GM12878 (cell line): Measurements from ENCODE around the gene UBA6. TPM values are rescaled to one million over a fixed set of nuclear protein-coding genes. Genes with fewer than 3 reads are reported as not detected.

ENCODE experiments used
- ATAC-seq: fragments of 200-7000 bp; cut with Tn5 transposase; 3 replicates; pipeline ENCODE4 v1.9.1; 2020; ENCODE audit warnings: mild to moderate bottlenecking, moderate library complexity
- BruUV-seq: library from RNA; stranded (reverse); fragments of 400-500 nt; replicated peaks from 2 replicates; lab custom pipeline; 2021; lab: Mats Ljungman, UMichigan
- CTCF ChIA-PET: fragments of 300-600 bp; sonication (Branson Sonifier 250); formaldehyde crosslinking; extraction: SDS; loops from one replicate; lab custom pipeline; 2021; ENCODE audit warnings: inconsistent platforms; lab: Yijun Ruan, JAX
- POLR2A ChIA-PET: fragments of 350-600 bp; formaldehyde crosslinking; extraction: SDS; loops from one replicate; lab custom pipeline; 2021; ENCODE audit warnings: inconsistent platforms; lab: Charles Lee
- RAD21 ChIA-PET: fragments of 300-600 bp; sonication (Branson Sonifier 250); formaldehyde crosslinking; loops from one replicate; lab custom pipeline; 2023; ENCODE audit warnings: antibody characterized with exemption; ENCODE audit not compliant: unreplicated experiment; lab: Charles Lee
- SMC1A ChIA-PET: fragments of 300-600 bp; sonication (Branson Sonifier 250); formaldehyde crosslinking; loops from one replicate; lab custom pipeline; 2023; ENCODE audit not compliant: unreplicated experiment, uncharacterized antibody; lab: Charles Lee
- DNase-seq: peaks from one replicate; pipeline ENCODE4 v3.0.0-alpha.2; 2011; ENCODE audit warnings: low read depth, low spot score
- FAIRE-seq: peaks from 3 replicates; lab custom pipeline; 2011; peaks lifted over from hg19 to GRCh38; lab: Jason Lieb, UNC
- H2AFZ ChIP-seq: 2 replicates; pipeline ENCODE4 v1.6.0; 2011; ENCODE audit warnings: low read depth, low read length, control low read depth; ENCODE audit not compliant: control insufficient read depth
- H3K27ac ChIP-seq: 2 replicates; pipeline ENCODE4 v1.5.1; 2011; ENCODE audit warnings: control low read depth; ENCODE audit not compliant: control insufficient read depth, insufficient read depth
- H3K27me3 ChIP-seq, 2 experiments: replicated peaks in 1 of 2; 2 replicates each; pipeline versions ENCODE4 v1.6.0 to v1.6.1; 2011; ENCODE audit warnings: low read length in 1 of 2; ENCODE audit not compliant: control insufficient read depth in 2 of 2, insufficient read depth in 2 of 2
- H3K36me3 ChIP-seq, 2 experiments: 2 replicates each; pipeline ENCODE4 v1.5.1; 2011; ENCODE audit warnings: low read length in 1 of 2; ENCODE audit not compliant: control insufficient read depth in 2 of 2, insufficient read depth in 2 of 2
- H3K4me1 ChIP-seq: 2 replicates; pipeline ENCODE4 v1.6.1; 2011; ENCODE audit warnings: mild to moderate bottlenecking, low read length, moderate library complexity, mixed read lengths; ENCODE audit not compliant: control insufficient read depth, insufficient read depth
- H3K4me2 ChIP-seq: 2 replicates; pipeline ENCODE4 v1.6.0; 2011; ENCODE audit warnings: control low read depth; ENCODE audit not compliant: control insufficient read depth, insufficient read depth
- H3K4me3 ChIP-seq: fragments of 200-600 bp; sonication (generic); 2 replicates; pipeline ENCODE4 v1.5.1; 2016
- H3K79me2 ChIP-seq: 2 replicates; pipeline ENCODE4 v1.6.0; 2011; ENCODE audit warnings: low read length; ENCODE audit not compliant: control insufficient read depth, insufficient read depth
- H3K9ac ChIP-seq: 2 replicates; pipeline ENCODE4 v1.8.0; 2011; ENCODE audit warnings: low read length, control low read depth, mixed read lengths; ENCODE audit not compliant: control insufficient read depth, insufficient read depth
- H3K9me3 ChIP-seq: replicated peaks from 3 replicates; pipeline ENCODE4 v1.5.1; 2011; ENCODE audit warnings: mild to moderate bottlenecking, low read length; ENCODE audit not compliant: control insufficient read depth, insufficient read depth
- H4K20me1 ChIP-seq: 2 replicates; pipeline ENCODE4 v1.6.0; 2011; ENCODE audit not compliant: control insufficient read depth, insufficient read depth
- ESRRA ChIP-seq: IDR thresholded peaks from 2 replicates; pipeline ENCODE4 v1.6.1; 2012; ENCODE audit warnings: mild to moderate bottlenecking, low read length, improper control_type of control experiment
- GATAD2B ChIP-seq: fragments of 450-650 bp; conservative IDR thresholded peaks from 2 replicates; pipeline ENCODE4 v1.6.1; 2017; ENCODE audit warnings: low read depth, mild to moderate bottlenecking, moderate library complexity
- HDAC6 ChIP-seq: fragments of 200-600 bp; sonication (generic); IDR thresholded peaks from one replicate; pipeline ENCODE4 v1.8.0; 2017; ENCODE audit warnings: antibody characterized with exemption; ENCODE audit not compliant: unreplicated experiment
- HDGF ChIP-seq: fragments of 450-650 bp; IDR thresholded peaks from 2 replicates; pipeline ENCODE4 v1.6.1; 2016; ENCODE audit warnings: antibody characterized with exemption
- MYB ChIP-seq: fragments of 150-350 bp; IDR thresholded peaks from 2 replicates; pipeline ENCODE4 v1.6.1; 2014; ENCODE audit warnings: mild to moderate bottlenecking, low read depth, low read length, borderline replicate concordance
- NFYA ChIP-seq: IDR thresholded peaks from 2 replicates; pipeline ENCODE4 v1.6.1; 2011; ENCODE audit warnings: low read depth, mild to moderate bottlenecking, low read length, improper control_type of control experiment, borderline replicate concordance
- POLR2AphosphoS2 ChIP-seq: IDR thresholded peaks from 2 replicates; pipeline ENCODE4 v1.6.1; 2011; ENCODE audit warnings: low read depth, mild to moderate bottlenecking, low read length, improper control_type of control experiment, moderate library complexity
- SPI1 ChIP-seq: IDR thresholded peaks from 2 replicates; pipeline ENCODE4 v1.6.1; 2011; ENCODE audit warnings: low read depth, mild to moderate bottlenecking, low read length, moderate library complexity, borderline replicate concordance; ENCODE audit not compliant: insufficient read depth
- TCF3 ChIP-seq: IDR thresholded peaks from 2 replicates; pipeline ENCODE4 v1.6.1; 2012; ENCODE audit warnings: low read depth, mild to moderate bottlenecking, low read length, borderline replicate concordance; ENCODE audit not compliant: insufficient read depth
- ZNF274 ChIP-seq: IDR thresholded peaks from one replicate; pipeline ENCODE4 v1.8.0; 2011; ENCODE audit not compliant: insufficient read length, insufficient read depth
- WGBS: methylation state at CpG from one replicate; pipeline ENCODE4 v1.1.6; 2016; ENCODE audit warnings: low lambda C conversion rate; ENCODE audit not compliant: insufficient replicate concordance, insufficient coverage; ENCODE audit errors: missing lambda C conversion rate; 5-methylcytosine and 5-hydroxymethylcytosine counted together
- in situ Hi-C: fragments of 300-500 bp; cut with MboI; formaldehyde crosslinking; loops from 9 replicates; pipeline ENCODE4 v1.14.3; 2018; ENCODE audit warnings: mixed read lengths
- intact Hi-C: fragments of 100-400 bp; cut with micrococcal nuclease; formaldehyde crosslinking; loops from one replicate; pipeline ENCODE4 v1.14.2; 2022; ENCODE audit not compliant: unreplicated experiment
- polyA plus RNA-seq, 11 experiments: library from polyadenylated mRNA; depleted of rRNA in 4 of 11; unstranded in 6 of 11; stranded (reverse) in 5 of 11; fragments of >200 nt; fragmentation: Nextera tagmentation in 4 of 11; fragmentation: Illumina TruSeq in 1 of 11; extraction: Ambion mirVana in 4 of 11; extraction: Trizol in 1 of 11; gene quantifications; 1 replicate in 1 of 11; 2 replicates in 10 of 11; pipeline versions ENCODE4 v1.2.1 to v1.2.3, GENCODE V29; 2011 to 2016; ENCODE audit warnings: inconsistent platforms in 2 of 11, missing spikeins in 2 of 11, low read depth in 1 of 11
- total RNA-seq, 4 experiments: library from RNA; depleted of rRNA in 3 of 4; stranded (reverse); fragments of >200 nt in 3 of 4; fragmentation: Illumina TruSeq in 1 of 4; extraction: Trizol in 1 of 4; gene quantifications; 2 replicates each; pipeline versions ENCODE4 v1.2.1 to v1.2.3, GENCODE V29; 2013 to 2021
- TF ChIP-seq, protein P1 (sequence below): IDR thresholded peaks from 2 replicates; pipeline ENCODE4 v1.6.1; 2012; ENCODE audit warnings: mild to moderate bottlenecking, low read depth, low read length

UBA6 gene
- total and polyA plus RNA-seq, 10 of the 15 experiments (the other 5 are each of a cell fraction or from before 2014, with no cell fraction given) = 7.9 to 70.6 (median 34.7) TPM

DNA sequence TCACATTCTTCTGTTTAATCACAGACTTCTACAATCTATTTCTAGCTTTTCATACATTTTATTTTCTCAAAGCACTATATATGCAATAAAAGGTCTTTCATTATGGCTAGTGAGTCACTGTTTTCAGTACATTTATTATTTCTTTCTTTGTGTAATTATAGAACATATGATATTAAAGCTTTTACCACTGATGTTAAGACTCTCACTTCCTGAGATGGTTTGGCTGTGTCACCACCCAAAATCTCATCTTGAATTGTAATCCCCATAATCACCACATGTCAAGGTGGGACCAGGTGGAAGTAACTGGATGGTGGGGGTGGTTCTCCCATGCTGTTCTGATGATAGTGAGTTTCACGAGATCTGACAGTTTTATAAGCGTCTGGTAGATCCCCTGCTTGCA is 41.9 kb downstream of the UBA6 start:
- peaks cover 20% of the 10 kb centered on the region for H3K9me3 ChIP-seq
- no peak for TF ChIP-seq MYB
- TF ChIP-seq, all 136 proteins: peak for 0
- BruUV-seq = no TSS peak
- Histone ChIP-seq H3K9ac (no peak overlapping the region), H3K79me2 (no peaks in the 10 kb centered on the region), H3K4me2 (no peak overlapping the region), H3K27ac (no peak overlapping the region), H2AFZ (no peak overlapping the region), H4K20me1 (no peaks in the 10 kb centered on the region), H3K27me3 (no peaks in the 10 kb centered on the region), H3K36me3 (peaks cover 14 to 20% of the 10 kb centered on the region in 2 experiments), H3K4me3 (no peak overlapping the region), H3K4me1 (no peaks in the 10 kb centered on the region)
- POLR2A ChIA-PET = interaction anchor here (0.7 kb wide), 1 partner anchor 115 kb away, joined by 3 read pairs; no protein-coding TSS in a partner anchor
- FAIRE-seq (no peak), DNase-seq (no peak), ATAC-seq (no peak)
- in situ Hi-C loops (no loop called here), intact Hi-C loops (no loop called here)
- SMC1A ChIA-PET = no interaction called here
- WGBS = 93% methylated on average over 2 of the region's 2 CpGs
- RAD21 ChIA-PET = no interaction called here
- CTCF ChIA-PET = no interaction called here

- peaks cover 14 to 17% of the 10 kb centered on the region in 2 experiments for H3K36me3 ChIP-seq
- H3K4me1 ChIP-seq = no peaks in the 10 kb centered on the region
- ChIA-PET POLR2A (no interaction called here), SMC1A (no interaction called here), RAD21 (no interaction called here), CTCF (no interaction called here)
- 80% methylated on average over 3 of the region's 3 CpGs for WGBS
- TF ChIP-seq SPI1 (no peak), ZNF274 (no peak), POLR2AphosphoS2 (no peak), NFYA (no peak), HDGF (no peak), GATAD2B (no peak), TCF3 (no peak), ESRRA (no peak), HDAC6 (no peak)
- TF ChIP-seq, protein P1, sequence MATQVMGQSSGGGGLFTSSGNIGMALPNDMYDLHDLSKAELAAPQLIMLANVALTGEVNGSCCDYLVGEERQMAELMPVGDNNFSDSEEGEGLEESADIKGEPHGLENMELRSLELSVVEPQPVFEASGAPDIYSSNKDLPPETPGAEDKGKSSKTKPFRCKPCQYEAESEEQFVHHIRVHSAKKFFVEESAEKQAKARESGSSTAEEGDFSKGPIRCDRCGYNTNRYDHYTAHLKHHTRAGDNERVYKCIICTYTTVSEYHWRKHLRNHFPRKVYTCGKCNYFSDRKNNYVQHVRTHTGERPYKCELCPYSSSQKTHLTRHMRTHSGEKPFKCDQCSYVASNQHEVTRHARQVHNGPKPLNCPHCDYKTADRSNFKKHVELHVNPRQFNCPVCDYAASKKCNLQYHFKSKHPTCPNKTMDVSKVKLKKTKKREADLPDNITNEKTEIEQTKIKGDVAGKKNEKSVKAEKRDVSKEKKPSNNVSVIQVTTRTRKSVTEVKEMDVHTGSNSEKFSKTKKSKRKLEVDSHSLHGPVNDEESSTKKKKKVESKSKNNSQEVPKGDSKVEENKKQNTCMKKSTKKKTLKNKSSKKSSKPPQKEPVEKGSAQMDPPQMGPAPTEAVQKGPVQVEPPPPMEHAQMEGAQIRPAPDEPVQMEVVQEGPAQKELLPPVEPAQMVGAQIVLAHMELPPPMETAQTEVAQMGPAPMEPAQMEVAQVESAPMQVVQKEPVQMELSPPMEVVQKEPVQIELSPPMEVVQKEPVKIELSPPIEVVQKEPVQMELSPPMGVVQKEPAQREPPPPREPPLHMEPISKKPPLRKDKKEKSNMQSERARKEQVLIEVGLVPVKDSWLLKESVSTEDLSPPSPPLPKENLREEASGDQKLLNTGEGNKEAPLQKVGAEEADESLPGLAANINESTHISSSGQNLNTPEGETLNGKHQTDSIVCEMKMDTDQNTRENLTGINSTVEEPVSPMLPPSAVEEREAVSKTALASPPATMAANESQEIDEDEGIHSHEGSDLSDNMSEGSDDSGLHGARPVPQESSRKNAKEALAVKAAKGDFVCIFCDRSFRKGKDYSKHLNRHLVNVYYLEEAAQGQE = no peak
- in situ Hi-C loops (no loop called here), intact Hi-C loops (no loop called here)
- no peak overlapping the region for H3K4me2 ChIP-seq
- no TSS peak for BruUV-seq
- H2AFZ ChIP-seq = no peak overlapping the region
- no peak overlapping the region for H3K4me3 ChIP-seq
- no peak overlapping the region for H3K9ac ChIP-seq
- H3K79me2 ChIP-seq = no peaks in the 10 kb centered on the region
- H3K27ac ChIP-seq = no peak overlapping the region
- H4K20me1 ChIP-seq = no peaks in the 10 kb centered on the region
- DNase-seq (no peak), FAIRE-seq (no peak), ATAC-seq (no peak; the same call in none of the 3 replicates)
- peaks cover 20% of the 10 kb centered on the region for H3K9me3 ChIP-seq
- H3K27me3 ChIP-seq = no peaks in the 10 kb centered on the region
Measured at GRCh38 chr4:67658302-67658701, 42.7 kb downstream of the UBA6 start.
